OCI-LY7 (cell line): ENCODE data around the gene ZCCHC3.

Experiments
- CTCF ChIP-seq: fragments of 200-600 bp; sonication (generic); conservative IDR thresholded peaks from 2 replicates; pipeline ENCODE4 v1.5.1; 2014; ENCODE audit warnings: mild to moderate bottlenecking, antibody characterized with exemption, low read length, moderate library complexity, mixed read lengths
- EZH2phosphoT487 ChIP-seq: fragments of 200-600 bp; sonication (generic); IDR thresholded peaks from 2 replicates; pipeline ENCODE4 v1.6.1; 2018; ENCODE audit warnings: low read depth, borderline replicate concordance, mild to moderate bottlenecking, mixed run types, antibody characterized with exemption, low read length, moderate library complexity, mixed read lengths

- TF ChIP-seq CTCF: no peak
- no peak for TF ChIP-seq EZH2phosphoT487
Observed at GRCh38 chr20:347640-348484, 50.5 kb downstream of the ZCCHC3 start.
